22Rv1 (cell line): ENCODE measurements around the gene CCDC15.

ENCODE experiments used
- CTCF ChIP-seq: fragments of 450-650 bp; IDR thresholded peaks from 2 replicates; pipeline ENCODE4 v1.5.1; 2017; ENCODE audit warnings: mild to moderate bottlenecking
- ZFX ChIP-seq: fragments of 450-650 bp; IDR thresholded peaks from 2 replicates; pipeline ENCODE4 v1.6.1; 2017; ENCODE audit warnings: antibody characterized with exemption, borderline replicate concordance

- TF ChIP-seq CTCF (no peak), ZFX (no peak)
Measured at GRCh38 chr11:124923296-124923695, 30.7 kb upstream of the CCDC15 start.
